Measurements from ENCODE around the gene ARFGAP3.

DNA sequence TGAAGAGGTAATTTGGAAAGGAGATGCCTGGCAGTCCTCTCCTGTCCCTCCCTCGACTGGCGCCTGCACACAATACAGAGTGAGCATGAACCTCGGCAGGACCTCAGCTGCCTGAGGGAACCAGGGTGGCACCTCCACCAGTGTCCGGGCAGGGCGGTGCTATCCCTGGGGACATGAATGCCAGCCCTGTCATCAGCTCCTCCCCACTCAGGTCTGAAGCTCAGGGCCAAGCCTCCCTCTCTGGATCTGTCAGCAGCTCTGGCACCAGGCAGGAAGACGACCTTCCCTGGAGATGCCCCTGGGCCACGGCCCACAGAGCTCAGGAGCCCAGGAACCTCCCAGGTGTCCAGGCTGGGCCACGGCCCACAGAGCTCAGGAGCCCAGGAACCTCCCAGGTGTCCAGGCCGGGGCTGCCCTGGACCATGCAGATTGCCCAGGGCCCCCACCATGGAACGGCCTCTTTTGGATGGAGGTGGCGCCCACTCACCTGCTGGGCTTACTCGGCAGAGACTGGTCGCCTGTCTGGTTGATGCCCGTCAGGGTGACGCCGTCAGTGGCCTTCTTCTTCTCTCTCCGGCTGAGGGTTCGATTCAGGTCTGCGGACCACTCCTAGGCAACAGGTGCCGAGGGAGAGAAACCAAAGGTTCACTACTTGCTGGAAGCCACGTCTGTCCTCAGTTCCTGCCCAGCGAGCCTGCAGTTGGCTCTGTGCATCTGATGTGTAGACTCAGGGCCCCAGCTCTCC is 21.7 kb upstream of the ARFGAP3 start:
- TF ChIP-seq, protein P1, sequence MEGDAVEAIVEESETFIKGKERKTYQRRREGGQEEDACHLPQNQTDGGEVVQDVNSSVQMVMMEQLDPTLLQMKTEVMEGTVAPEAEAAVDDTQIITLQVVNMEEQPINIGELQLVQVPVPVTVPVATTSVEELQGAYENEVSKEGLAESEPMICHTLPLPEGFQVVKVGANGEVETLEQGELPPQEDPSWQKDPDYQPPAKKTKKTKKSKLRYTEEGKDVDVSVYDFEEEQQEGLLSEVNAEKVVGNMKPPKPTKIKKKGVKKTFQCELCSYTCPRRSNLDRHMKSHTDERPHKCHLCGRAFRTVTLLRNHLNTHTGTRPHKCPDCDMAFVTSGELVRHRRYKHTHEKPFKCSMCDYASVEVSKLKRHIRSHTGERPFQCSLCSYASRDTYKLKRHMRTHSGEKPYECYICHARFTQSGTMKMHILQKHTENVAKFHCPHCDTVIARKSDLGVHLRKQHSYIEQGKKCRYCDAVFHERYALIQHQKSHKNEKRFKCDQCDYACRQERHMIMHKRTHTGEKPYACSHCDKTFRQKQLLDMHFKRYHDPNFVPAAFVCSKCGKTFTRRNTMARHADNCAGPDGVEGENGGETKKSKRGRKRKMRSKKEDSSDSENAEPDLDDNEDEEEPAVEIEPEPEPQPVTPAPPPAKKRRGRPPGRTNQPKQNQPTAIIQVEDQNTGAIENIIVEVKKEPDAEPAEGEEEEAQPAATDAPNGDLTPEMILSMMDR (IDR thresholded peaks at IDR 0.05) = no peak
- TF ChIP-seq POLR2A (IDR thresholded peaks at IDR 0.05) (no peak), EP300 (IDR thresholded peaks at IDR 0.05) (no peak)

Data from tibial nerve (tissue), 4 donors.